Fibroblast of skin of scalp (primary cell): ENCODE data around the gene FAM110A.
"Not testable (repeated sequence)": the region's sequence is repeated elsewhere in the genome, so short reads cannot be mapped to it uniquely, and the experiment has no call there.

Experiments used
- DNase-seq: peaks from one replicate; pipeline ENCODE4 v3.0.0-alpha.2; 2013

FAM110A gene

DNA sequence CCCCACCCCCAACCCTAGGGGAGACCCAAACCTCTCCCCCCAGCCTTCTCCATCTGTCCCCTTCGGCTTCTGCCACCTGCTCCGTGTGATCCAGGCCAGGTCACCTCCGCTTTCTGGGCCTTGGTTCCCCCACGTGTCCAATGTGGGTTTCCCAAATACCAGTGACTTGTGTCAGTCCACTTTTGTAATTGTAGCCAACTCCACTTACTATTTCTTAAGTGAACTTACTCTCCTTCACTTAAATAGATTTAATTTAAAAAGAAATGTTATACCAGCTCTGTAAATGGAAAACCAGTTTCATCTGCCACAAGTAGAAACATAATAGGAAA is 10.0 kb upstream of the FAM110A start:
- no peak for DNase-seq

DNA sequence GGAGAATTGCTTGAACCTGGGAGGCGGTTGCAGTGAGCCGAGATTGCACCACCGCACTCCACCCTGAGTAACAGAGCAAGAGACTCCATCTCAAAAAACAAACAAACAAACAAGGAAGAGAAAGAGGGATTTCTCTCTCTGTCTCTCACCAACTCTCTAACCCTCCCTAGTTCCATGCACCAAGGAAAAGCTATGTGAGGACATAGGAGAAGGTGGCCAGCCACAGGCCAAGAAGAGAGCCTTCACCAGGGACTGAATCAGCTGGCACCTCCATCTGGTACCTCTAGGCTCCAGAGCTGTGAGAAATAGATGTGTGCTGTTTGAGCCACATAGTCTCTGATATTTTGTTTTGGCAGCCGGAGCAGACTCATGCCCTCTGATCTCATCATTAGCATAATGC is 9.0 kb upstream of the FAM110A start:
- DNase-seq, result no peak

DNA sequence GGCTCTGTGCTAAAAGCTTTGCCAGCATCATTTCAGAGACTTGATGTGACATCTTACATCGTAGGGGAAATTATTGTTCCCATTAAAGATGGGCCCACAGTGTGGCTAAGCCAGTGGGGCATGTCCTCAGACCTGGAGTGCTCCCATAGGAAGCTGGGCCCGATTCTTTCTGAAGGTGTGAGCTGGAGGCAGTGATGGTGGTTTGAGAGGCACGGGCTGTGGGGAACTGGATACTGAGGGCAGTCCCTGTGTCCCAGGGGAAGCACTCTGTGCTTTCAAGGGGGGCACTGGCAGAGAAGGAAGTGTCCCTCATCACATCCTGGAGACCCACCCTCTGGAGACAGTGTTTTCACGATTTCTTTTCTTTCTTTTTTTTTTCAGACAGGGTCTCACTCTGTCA is 8.6 kb upstream of the FAM110A start:
- no peak for DNase-seq

DNA sequence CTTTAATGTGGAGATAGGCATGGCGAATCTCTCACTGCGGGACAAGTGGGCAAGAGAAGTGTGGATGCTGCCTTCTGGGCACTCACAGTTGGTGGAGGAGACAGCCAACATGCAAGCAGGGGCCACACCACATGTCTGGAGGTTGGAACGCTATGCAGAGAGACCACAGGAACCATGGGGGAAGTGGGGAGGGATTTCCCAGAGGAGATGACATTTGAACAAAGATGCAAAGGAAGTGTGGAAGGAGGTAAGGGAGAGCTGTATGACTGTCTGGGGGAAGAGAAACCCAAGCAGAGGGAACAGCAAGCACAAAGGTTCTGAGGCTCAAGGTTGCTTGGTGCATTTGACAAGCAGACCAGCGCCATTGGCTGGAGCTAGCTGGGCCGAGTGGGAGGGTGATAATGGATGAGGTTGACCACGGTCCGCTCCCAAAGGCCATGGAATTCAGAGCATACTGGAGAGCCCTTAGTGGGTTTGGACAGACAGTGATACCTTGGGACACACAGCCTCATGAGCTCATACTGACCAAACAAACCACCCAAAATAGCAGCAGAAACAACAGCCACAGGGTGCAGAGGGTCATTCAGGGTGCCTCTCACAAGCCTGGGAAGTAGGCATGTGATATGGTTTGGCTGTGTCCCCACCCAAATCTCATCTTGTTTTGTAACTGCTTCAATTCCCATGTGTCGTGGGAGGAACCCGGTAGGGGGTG is 7.6 kb upstream of the FAM110A start:
- no peak for DNase-seq

DNA sequence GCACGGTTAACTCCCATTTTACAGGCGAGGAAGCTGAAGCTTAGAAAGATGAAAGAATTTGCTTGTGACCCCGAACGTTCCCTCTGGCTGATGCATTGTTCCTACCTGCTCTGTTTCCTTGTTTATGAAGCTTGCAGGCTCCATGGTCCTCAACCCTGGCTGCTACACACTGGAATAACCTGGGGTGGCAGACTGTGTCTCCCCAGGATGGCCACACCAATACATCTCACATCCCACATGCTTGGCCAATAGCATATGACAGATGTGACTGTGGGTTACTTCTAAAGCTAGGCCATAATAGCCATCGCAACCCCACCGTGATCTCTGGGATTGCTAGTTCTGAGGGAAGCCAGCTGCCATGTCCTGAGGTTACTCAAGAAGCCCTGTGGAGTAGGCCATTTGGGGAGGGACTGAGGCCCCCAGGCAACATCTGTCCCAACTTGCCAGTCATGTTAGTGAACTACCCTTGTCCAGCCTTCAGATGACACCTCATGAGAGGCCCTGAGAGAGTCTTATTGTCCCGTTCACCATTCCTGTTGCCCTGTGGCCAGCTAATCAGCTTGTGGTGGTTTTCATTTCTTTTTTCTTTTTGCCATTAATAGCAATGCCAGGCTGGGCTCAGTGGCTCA is 6.7 kb upstream of the FAM110A start:
- DNase-seq, result no peak

DNA sequence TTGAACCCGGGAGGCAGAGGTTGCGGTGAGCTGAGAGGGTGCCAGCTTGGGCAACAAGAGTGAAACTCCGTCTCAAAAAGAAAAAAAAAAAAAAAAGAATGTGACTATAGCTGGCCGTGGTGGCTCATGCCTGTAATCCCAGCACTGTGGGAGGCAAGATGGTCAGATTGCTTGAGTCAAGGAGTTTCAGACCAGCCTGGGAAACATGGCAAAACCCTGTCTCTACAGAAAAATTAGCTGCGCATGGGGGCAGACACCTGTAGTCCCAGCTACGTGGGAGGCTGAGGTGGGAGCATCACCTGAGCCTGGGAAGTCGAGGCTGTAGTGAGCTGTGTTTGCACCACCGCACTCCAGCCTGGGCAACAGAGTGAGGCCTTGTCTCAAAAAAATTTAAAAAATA is 5.5 kb upstream of the FAM110A start:
- not testable (repeated sequence) for DNase-seq

DNA sequence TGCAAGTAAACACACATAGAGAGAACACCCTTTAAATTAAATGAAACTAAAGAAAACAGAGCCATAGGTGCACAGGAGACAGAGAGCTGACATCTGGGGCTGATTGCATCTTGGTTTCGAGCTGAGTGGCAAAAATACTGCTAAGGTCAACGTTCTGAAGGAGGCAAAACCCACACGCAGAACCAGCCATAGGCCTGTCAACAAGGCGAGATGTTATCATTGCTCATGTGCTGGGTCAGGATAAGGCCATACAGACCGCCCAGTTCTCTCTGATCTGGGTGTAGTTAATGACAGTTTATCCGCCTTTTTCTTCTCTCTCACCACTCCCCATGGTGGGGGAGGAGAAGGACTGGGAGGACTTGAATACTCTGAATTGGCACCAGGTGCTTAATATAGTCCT is 4.5 kb upstream of the FAM110A start:
- DNase-seq, result no peak

DNA sequence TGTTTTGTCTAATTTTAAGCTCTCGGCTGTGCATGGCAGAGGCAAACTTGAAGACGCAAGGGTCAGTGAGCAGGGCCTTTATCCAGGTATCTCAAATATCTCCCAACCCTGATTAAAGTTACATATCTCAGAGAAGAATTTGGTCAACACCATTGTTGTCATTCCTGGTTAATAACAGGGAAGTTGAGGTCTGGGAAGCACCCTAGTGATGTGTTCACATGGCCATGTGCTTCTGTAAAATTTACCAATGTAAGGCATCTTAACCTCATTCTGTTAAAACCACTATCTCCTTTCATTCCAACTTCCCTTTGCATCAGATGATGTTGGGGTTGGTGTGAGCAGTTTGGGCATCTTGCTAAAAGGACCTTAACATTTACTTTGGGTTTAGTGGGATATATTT is 4.0 kb upstream of the FAM110A start:
- peak; percentile 65 for DNase-seq

DNA sequence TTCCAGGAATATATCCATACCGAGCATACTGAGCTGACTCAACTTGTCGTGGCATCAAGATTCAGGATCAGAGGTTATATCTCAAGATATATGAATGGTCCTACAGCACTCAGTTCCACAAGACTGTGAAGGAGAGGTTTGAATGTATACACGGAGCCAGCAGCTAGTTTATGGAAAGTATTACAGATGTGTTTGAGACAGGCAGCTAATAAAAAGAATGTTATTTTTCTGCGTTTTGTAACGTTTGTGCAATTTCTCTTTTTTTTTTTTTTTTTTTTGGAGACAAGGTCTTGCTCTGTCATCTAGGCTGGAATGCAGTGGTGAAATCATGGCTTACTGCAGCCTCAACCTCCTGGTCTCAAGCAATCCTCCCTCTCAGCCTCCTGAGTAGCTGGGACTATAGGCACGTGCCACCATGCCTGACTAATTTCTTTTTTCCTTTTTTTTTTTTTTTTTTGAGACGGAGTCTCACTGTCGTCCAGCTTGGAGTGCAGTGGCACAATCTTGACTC is 3.4 kb upstream of the FAM110A start:
- peak; percentile 81 for DNase-seq

DNA sequence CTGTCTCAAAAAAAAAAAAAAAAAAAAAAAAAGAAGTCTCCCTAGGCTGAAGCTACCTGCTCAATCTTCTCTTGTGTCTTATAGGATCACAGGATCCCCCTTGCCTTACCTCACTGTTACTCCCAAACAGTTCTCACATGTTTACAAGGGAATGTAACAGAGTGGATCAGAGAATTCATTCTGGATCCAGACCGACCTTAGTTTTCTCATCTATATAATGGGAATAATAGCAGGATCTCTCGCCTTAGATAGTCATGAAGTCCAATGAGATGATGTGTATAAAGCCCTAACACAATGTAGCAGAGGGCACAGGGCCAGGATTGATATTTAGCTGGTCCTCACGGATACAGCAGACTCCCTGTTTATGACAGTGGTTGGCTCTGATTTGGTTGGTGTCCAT is 2.3 kb upstream of the FAM110A start:
- no peak for DNase-seq

DNA sequence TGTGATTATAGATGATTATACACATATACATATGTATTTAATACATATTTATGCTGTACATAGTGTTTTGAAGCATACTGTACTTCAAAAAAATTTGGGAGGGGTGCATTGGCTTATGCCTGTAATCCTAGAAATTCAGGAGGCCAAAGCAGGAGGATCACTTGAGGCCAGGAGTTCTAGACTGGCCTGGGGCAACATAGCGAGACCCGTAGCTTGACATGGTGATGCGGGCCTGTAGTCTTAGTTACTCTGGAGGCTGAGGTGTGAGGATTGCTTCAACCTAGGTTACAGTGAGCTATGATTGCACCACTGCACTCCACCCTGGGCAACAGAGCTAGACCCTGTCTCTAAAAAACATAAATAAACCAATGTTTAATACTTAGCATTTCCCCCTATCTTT is 1.6 kb upstream of the FAM110A start:
- no peak for DNase-seq

DNA sequence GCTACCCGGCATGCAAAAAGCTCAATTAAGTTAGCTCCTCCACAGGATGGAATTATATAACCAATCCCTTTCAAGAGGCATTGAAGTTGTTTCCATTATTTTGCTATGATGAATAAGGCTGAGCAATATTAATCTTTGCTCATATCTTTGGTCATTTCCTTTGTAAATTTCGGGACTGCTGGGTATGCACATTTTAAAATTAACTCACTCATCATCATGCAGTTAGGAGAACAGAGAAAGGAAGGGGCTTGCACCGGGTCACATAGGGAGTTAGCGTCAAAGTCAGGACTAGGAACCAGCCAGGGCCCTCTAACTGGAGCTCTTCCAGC is 430 bp upstream of the FAM110A start:
- no peak for DNase-seq

DNA sequence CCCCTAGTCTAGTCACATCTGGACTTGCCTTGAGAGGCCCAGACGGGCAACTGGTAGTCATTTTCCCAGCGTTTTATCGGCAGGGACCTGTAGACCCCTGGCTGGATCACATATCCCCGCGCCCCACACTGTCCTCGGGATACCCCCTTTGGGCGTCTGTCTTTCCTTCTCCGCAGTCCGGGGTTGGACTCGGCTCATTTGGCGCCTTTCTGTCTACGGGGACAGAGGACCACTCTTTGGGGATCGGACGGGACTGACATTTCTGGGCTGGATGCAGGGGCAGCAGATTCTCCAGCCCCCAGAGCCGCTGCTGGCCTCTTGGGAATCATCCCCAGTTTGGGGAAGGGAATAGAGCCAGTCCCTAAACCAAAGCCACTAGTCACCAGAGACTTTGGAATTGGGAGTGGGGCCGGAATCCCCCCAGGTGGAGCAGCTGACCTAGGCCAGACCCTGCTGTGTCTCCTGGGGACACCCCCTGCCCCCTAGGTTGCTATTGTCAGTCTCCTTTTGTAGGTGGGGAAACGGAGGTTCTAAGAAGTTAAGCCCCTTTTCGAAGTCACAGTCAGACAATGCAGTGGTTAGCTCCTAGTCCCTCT is 734 bp downstream of the FAM110A start:
- DNase-seq, result no peak

DNA sequence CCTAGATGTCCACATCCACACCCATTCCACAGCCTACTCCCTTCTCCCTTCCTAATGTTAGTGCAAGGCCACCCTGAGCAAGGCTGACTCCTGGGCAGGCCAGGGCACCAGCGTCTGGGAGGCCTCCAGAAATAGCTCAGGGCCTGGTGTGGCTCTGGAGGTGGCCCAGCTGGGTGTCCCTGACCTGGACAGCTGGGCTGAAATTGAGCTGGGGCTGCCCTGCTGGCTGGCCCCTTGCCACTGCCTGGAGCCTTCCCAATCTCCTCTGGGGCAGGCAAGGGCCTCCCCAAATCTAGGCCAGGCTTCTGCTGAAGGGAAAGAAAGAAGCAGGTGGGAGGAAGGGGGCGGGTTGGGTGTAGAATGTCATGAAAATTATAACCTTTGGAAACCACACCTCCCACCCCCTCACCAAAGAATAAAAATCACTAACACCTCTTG is 2.1 kb downstream of the FAM110A start:
- no peak for DNase-seq

DNA sequence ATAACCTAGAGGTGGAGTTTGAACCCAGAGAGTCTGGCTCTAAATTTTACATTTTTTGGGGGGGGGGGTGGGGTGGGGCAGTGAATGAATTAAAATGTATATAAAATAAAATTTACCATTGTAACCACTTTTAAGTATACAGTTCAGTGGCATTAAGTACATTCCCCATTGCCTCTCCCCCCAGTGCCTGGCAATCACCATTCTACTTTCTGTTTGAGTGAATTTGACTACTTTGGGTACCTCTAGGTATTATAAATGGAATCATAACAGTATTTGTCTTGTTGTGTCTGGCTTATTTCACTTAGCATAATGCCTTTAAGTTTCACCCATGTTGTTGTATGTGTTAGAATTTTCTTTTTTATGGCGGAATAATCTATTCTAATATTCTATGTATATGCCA is 2.7 kb downstream of the FAM110A start:
- no peak for DNase-seq

DNA sequence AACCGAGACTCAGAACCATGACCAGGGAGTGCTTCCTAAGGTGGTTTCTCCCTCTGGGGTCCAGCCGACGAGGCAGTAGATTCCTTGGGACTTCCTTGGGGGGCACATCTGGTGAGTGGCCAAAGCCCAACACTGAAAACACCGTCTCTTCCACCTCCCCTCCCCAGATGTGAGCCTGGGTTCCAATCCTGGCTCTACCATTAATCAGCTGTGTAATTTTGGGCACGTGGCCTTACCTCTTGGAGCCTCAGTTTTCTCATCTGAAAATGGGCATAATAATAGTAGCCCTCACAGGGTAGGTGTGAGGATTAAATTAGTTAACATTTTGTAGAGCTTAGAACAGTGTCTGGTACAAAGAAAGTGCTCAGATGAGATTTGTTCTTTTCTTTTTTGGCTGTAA is 5.5 kb downstream of the FAM110A start:
- no peak for DNase-seq

DNA sequence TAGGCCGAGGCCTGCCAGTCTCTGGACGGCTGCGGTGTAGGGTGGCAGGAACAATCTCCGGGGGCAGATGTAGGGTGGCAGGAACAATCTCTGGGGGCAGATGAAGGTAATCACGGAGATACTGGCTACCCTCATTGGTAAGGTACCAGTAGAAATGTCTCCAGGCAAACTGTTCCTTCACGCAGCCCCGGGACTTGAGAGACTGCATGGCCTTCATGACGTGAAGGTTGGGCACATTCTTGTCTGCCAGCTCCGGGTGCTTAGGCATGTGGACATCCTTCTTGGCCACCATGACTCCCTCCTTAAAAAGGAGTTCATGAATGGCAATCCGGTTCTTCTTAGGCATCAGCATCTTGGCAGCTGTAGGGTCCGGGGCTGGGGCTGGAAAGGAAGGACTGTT is 6.1 kb downstream of the FAM110A start:
- DNase-seq, result no peak

DNA sequence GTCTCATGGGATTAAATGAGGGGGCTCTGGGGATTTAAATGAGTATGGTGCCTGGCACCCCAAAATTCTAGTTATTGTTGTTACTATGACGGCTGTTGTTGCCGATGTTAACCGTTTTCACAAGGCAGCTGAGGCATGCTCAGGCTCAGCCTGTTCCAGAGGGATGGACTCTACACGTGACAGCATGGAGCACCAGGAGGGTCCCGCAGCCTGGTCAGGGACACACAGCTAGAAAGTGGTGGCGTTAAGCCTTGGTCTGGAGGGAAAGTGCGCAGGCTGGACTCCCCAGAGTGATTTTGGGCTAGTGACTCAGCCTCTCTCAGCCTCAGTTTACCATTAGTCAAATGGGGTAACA is 7.0 kb downstream of the FAM110A start:
- DNase-seq, result no peak

DNA sequence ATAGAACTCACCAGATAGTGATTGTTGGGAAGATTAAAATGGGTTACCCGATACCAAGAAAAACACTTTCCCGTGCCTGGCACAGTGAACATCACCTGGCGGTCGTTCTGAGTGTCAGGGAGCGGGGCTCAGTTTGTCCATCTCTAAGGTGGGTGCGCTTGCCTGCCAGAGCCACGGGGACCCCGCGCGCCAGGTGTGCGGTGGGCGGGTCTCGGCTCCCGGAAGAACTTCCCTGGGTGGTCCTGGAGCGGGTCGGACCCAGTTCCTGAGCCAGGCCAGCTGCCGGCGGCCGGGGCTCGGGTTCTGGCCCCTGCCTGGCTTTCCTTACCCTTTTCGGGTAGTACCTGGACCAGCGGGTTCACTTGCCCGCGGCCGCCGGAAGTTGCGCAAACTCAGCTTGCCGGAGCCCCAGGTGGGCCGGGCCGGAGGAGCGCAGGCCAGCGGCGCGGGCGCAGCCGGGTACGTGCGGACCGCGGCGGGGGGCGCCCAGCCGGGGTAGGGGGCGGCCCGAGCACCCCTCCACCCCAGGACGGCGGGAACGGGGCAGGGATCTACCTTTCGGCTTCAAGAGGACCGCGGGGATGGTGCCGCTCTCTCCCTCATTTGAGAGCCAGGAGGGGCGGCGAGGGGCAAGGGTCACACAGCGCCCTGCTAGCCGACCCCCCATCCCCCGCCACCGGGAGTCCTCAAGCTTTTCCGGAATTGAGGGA is 7.5 kb downstream of the FAM110A start:
- no peak for DNase-seq

DNA sequence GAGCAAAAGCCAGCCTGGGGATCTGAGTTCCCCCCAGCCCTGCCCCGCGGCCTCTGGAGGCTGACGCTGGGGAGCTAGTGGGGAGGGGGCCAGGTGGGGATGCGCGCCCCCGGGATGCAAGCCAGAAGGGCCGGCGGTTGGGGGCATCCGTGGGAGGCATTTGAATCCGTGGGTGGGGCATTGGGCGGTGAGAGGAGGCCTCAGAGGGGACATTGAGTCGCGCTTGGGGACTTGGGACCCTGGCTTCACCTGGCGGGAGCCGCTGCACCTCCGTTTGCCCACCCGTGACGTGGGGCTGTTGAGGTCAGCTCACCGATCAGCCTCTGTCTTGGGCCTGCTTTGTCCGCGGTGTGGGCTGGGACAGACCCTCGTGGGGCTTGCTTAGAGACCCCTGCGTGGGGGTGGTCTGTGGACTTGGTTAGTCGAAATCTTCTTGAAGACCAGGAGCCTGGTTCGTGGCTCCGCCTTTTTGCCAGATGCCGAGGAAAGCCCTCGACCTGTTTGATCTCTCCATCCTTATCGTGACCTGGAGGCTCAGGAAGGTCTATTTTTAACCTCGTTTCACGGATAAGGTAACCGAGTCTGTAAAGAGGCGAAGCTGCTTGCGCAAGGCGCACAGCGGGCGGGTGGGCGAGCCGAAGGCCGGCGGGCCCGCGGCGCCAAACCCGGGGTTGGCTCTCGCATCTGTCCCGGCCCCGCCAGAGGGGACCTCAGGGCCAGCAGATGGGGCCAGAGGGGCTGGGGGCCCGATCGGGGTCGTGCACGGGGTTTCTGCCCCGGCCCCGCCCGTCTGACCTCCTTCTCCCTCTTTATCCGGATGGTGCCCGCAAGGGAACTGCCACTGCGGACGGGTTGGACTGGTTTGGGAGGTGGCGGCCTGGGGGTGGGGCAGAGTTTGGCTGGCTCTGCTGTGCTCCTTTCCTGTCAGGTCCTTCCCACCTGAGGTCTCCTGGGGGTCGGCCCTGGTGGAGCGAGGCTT is 8.3 kb downstream of the FAM110A start:
- DNase-seq, result no peak

DNA sequence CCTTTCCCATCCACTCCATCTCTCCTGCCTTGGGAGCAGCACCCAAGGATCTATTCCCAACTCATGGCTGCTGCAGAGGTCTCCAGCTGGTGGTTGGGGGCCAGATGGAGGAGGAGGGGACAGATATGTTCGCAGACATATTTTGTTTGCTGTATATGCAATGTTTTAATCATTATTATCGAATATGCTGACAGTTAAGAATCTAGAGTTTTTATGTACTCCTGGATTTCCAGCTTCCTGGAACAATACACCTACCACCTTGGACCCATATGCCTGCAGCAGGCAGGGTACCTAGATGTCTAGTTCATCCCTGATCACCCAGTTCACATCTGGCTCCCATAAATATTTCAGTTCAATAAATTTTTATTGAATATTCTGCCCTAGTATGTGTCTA is 9.0 kb downstream of the FAM110A start:
- DNase-seq, result no peak

DNA sequence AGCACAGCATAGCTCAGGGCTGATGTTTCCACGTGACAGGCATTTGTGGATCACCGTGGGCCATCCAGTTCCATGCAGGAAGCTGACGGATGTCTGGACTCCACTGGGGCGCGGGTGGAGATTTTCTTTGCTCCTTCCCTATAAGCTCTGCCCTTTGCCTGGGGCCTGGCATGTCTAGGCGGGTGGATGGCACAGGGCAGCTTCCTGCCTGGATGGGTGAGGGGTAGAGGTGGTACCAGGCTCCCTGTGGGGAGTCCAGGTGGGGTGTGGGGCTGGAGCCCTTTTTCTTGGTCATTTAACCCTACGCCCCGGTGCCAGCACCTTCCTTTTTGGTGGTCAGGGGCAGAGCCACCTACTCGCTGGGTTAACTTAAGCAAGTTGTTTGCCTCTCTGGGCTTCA is 10.4 kb downstream of the FAM110A start:
- no peak for DNase-seq
